ENCODE results near the gene GSC2. TPM values are rescaled to one million over a fixed set of nuclear protein-coding genes. Genes with fewer than 3 reads are reported as not detected.

The GSC2 gene
- total RNA-seq, 2 donors from 2014 or later: not detected

DNA sequence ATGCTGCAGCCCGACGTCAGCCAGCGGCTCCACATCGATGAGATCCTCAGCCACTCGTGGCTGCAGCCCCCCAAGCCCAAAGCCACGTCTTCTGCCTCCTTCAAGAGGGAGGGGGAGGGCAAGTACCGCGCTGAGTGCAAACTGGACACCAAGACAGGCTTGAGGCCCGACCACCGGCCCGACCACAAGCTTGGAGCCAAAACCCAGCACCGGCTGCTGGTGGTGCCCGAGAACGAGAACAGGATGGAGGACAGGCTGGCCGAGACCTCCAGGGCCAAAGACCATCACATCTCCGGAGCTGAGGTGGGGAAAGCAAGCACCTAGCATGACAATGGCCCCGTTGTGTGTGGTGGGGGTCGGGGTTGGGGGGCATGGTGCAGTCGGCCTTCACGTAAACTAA lies 17.9 kb downstream of the GSC2 start:
- H3K9ac ChIP-seq (ENCODE audit: low read depth in 2 of 2, low read length in 2 of 2): no peak overlapping the region
- peaks cover 5% of the 10 kb centered on the region for H3K36me3 ChIP-seq
- H3K4me3 ChIP-seq: no peak overlapping the region
- TF ChIP-seq, protein P1, sequence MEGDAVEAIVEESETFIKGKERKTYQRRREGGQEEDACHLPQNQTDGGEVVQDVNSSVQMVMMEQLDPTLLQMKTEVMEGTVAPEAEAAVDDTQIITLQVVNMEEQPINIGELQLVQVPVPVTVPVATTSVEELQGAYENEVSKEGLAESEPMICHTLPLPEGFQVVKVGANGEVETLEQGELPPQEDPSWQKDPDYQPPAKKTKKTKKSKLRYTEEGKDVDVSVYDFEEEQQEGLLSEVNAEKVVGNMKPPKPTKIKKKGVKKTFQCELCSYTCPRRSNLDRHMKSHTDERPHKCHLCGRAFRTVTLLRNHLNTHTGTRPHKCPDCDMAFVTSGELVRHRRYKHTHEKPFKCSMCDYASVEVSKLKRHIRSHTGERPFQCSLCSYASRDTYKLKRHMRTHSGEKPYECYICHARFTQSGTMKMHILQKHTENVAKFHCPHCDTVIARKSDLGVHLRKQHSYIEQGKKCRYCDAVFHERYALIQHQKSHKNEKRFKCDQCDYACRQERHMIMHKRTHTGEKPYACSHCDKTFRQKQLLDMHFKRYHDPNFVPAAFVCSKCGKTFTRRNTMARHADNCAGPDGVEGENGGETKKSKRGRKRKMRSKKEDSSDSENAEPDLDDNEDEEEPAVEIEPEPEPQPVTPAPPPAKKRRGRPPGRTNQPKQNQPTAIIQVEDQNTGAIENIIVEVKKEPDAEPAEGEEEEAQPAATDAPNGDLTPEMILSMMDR (IDR thresholded peaks at IDR 0.05): no peak
- H3K9me3 ChIP-seq: no peaks in the 10 kb centered on the region
- H3K27ac ChIP-seq: no peak overlapping the region
- no peaks in the 10 kb centered on the region for H3K27me3 ChIP-seq
- no peak for DNase-seq
- intact Hi-C loops (cut with DNase I): no loop called here
- H3K4me1 ChIP-seq: no peaks in the 10 kb centered on the region

GRCh38 chr22:19131685-19132015 lies 18.4 kb downstream of the GSC2 start:
- Histone ChIP-seq H3K27me3 (no peaks in the 10 kb centered on the region), H3K27ac (no peak overlapping the region), H3K4me1 (no peaks in the 10 kb centered on the region), H3K4me3 (no peak overlapping the region), H3K36me3 (peaks cover 5% of the 10 kb centered on the region), H3K9me3 (no peaks in the 10 kb centered on the region), H3K9ac (ENCODE audit: low read depth in 2 of 2, low read length in 2 of 2) (no peak overlapping the region)
- intact Hi-C loops (cut with DNase I): no loop called here
- no peak for DNase-seq
- TF ChIP-seq, protein P1 (IDR thresholded peaks at IDR 0.05): no peak

DNA sequence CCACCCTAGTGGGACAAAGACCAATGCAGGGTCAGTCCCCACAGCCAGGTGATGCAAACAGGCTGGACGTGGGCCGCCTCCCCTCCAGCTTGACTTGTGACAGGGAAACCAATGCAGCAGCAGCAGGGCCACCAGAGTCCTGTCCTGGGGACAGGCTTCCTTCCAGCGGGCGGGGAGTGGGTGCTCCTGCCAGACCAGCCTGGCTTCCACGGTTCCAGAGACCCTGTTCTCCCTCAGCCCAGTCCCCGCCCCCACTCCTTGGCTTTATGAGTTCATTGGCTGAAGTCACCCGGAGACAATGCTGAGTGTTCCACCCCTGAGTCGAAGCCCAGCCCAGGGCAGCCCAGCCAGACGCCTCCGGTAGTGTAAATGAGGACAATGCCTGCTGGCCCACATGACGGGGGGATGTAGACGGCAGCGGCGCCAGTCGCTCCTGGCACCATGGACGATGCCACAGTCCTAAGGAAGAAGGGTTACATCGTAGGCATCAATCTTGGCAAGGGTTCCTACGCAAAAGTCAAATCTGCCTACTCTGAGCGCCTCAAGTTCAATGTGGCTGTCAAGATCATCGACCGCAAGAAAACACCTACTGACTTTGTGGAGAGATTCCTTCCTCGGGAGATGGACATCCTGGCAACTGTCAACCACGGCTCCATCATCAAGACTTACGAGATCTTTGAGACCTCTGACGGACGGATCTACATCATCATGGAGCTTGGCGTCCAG lies 19.0 kb downstream of the GSC2 start, which contains the start of gene TSSK2:
TSSK2 (plus strand) TSS at position 350 of the 726 bp plus-strand sequence; CDS start at position 442, 92 bp downstream.
- H3K27ac ChIP-seq: no peak within 1 kb of the TSS
- H3K36me3 ChIP-seq: peaks cover 5% of the 10 kb centered on the region
- no peaks in the 10 kb centered on the region for H3K9me3 ChIP-seq
- no peak within 1 kb of the TSS for H3K9ac ChIP-seq (ENCODE audit: low read depth in 2 of 2, low read length in 2 of 2)
- TF ChIP-seq, protein P1 (IDR thresholded peaks at IDR 0.05): no peak
- no peak for DNase-seq
- no peaks in the 10 kb centered on the region for H3K27me3 ChIP-seq
- intact Hi-C loops (cut with DNase I): no loop called here
- no peak within 1 kb of the TSS for H3K4me3 ChIP-seq
- no peaks in the 10 kb centered on the region for H3K4me1 ChIP-seq

GRCh38 chr22:19129871-19130270 lies 20.2 kb downstream of the GSC2 start:
- Histone ChIP-seq H3K9me3 (no peaks in the 10 kb centered on the region), H3K4me1 (no peaks in the 10 kb centered on the region), H3K27me3 (no peaks in the 10 kb centered on the region), H3K27ac (no peak overlapping the region), H3K9ac (ENCODE audit: low read depth in 2 of 2, low read length in 2 of 2) (no peak overlapping the region), H3K4me3 (no peak overlapping the region), H3K36me3 (peaks cover 5% of the 10 kb centered on the region)
- TF ChIP-seq, protein P1 (IDR thresholded peaks at IDR 0.05): no peak
- intact Hi-C loops (cut with DNase I): no loop called here
- no peak for DNase-seq

DNA sequence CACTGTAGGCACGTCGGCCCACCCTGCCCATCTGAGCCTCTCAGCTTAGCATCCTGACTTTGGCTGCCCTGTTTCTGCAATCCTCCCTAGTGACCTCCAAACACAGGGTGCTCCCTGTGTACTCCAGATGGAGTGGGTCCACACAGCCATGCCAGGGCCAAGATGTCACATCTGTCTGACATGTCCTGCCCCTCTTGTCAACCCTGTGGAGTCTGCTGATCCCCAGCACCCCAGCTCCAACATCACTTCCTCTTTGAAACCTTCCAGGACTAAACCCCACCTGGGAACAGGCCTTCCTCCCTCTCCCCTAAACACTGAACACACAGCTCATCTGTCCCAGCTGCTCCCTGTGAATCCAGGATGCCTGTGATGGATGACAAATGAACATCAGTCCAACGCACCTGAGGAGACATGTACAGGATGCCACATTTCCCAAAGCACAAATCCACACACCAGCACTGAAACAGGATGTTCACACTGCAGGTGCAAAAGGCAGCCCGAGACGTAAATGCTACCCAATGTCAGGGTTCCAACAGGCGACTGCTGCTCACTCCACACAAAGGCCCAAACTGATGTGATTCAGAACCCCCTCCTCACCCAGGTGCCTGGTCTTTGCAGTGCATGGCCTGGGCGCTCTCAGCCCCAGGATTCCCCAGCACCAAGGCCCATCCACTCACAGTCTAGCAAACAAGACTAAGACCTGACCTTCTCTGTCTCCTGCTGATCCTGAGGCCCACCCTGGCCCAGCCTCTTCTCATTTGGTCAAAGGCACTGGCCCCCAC lies 21.0 kb downstream of the GSC2 start:
- Histone ChIP-seq H3K4me3 (no peak overlapping the region), H3K36me3 (peaks cover 5% of the 10 kb centered on the region), H3K9me3 (no peaks in the 10 kb centered on the region), H3K4me1 (no peaks in the 10 kb centered on the region), H3K9ac (ENCODE audit: low read depth in 2 of 2, low read length in 2 of 2) (no peak overlapping the region), H3K27ac (no peak overlapping the region), H3K27me3 (no peaks in the 10 kb centered on the region)
- intact Hi-C loops (cut with DNase I): no loop called here
- TF ChIP-seq, protein P1 (IDR thresholded peaks at IDR 0.05): no peak
- no peak for DNase-seq
